ENCODE measurements around the gene RGL1.

- TF ChIP-seq, protein P1, sequence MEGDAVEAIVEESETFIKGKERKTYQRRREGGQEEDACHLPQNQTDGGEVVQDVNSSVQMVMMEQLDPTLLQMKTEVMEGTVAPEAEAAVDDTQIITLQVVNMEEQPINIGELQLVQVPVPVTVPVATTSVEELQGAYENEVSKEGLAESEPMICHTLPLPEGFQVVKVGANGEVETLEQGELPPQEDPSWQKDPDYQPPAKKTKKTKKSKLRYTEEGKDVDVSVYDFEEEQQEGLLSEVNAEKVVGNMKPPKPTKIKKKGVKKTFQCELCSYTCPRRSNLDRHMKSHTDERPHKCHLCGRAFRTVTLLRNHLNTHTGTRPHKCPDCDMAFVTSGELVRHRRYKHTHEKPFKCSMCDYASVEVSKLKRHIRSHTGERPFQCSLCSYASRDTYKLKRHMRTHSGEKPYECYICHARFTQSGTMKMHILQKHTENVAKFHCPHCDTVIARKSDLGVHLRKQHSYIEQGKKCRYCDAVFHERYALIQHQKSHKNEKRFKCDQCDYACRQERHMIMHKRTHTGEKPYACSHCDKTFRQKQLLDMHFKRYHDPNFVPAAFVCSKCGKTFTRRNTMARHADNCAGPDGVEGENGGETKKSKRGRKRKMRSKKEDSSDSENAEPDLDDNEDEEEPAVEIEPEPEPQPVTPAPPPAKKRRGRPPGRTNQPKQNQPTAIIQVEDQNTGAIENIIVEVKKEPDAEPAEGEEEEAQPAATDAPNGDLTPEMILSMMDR (IDR thresholded peaks at IDR 0.05; ENCODE audit: low read length): no peak
- no peak for TF ChIP-seq EZH2 (IDR thresholded peaks at IDR 0.05; ENCODE audit: borderline replicate concordance, low read length)
These were observed 64.7 kb downstream of the RGL1 start for GRCh38 chr1:183869664-183870063.
